A549 treated with CORT108297 at 1 μM for 4 hours (cell line): ENCODE results near the gene DDN. TPM values are rescaled to one million over a fixed set of nuclear protein-coding genes. Genes with fewer than 3 reads are reported as not detected.

ENCODE experiments used
- total RNA-seq: library from RNA; stranded (reverse); fragments of 200-300 nt; extraction: Qiagen RNA extraction; gene quantifications from 5 replicates; pipeline ENCODE4 v1.2.3, GENCODE V29; 2022

DDN gene
- 0.57 to 0.82 TPM (median 0.67 TPM) in 5 replicates for total RNA-seq

GRCh38 chr12:48999371-49000131, at the start of gene DDN:
DDN (minus strand) TSS chr12:48999375; CDS start chr12:48999287, 88 bp downstream.

DNA sequence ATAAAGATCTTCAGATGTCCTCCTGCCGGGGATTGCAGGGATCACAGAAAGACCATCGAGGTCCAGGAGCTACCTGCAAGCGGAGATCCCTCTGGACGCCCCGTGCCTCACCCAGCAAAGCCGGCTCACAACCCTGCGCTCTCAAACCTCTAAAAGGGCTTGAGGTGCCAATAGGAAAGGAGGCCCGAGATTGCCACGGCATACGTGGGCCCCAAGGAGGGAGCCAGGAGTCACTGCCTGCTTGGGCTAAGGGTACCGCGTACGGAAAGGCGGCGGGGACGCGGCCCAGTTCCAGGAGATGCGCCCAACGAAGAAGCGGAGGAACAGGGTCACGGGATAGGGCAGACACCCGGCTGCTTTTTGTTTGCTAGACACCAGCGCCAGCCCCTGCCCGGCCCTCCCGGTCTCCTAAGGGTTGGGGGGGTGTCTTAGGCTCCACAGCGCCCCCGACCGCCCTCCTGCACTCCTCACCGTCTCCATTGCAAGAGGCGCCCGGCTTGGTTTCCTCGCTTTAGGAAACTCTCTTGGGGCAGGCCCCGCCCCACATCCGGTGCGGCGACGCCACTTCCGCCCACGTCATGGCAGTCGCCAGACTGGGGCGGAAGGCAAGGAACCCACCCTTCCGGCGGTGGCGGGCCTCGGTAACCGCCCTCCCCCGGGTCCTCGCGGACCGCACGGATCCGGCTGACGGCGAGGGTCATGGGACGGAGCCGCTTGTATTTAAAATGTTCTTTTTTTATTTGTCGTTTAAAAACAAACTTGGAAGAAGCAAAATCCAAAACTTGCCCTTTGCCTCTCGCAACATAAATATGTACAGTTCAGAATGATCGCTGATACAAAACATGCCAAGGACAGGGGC, 19.3 kb upstream of the DDN start, which contains the start of gene PRKAG1:
TSS of gene PRKAG1 (minus strand) at position 516 of the 859 bp plus-strand sequence. CDS start at position 480, 36 bp downstream.

GRCh38 chr12:48978291-48978740, 20.9 kb downstream of the DDN start, which contains the start of gene WNT1:
WNT1 (plus strand) TSS chr12:48978322; CDS start chr12:48978651, 329 bp downstream.

DNA sequence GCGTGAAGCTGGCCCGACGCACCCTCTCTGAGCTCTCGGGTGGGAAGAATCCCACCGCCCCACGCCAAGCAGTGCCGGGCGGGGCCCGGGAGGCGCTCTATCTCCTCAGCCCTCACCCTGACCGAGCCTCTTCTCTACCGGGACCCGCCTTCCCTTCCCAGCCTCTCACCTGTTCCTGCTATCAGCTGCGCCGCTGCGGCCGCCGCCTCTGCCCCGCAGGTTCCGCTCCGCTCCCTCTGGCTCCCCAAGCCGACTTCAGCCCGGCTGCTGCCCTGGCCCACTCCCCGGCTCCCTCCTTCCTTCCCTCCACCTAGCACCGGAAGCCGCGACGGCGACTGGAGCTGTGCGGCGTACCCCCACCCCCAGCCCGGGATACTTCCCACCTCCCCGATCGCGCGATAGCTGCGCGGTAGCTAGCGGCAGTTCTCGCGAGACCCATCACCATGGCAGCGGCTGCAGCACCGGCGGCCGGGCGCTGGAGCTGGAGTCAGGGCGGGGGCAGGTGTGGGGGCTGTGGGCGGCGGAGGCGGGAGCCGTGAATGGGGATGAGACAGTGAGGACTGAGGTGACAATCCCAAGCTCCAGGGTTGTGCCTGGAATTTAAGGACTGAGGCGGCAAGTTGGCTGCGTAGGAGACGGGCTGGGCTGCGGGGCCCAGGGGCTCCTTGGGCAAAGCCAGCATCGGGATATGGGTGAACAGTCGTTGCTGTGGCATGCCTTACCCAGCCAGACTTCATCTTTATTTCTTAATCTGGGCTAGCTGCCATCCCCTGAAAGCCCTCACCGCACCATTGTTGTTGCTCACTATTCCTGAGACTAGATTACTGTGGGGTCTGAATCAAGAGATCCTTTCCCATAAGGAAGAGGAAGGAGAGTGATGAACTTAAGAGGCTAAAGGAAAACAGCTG, 41.8 kb downstream of the DDN start, which contains the start of gene ARF3:
TSS of gene ARF3 (minus strand) at position 347 of the 908 bp plus-strand sequence. CDS start 16,392 bp downstream, outside the sequence.

Other genes with a start within 250 kb of the DDN start
- gene ADCY6, start 210.3 kb downstream of the DDN start, total RNA-seq: 11.9 to 16.6 TPM (median 16.2 TPM) in 5 replicates
- 30.2 to 46.8 TPM (median 39.7 TPM) in 5 replicates for gene CACNB3, start 180.9 kb downstream of the DDN start, total RNA-seq
- gene DDX23, start 147.2 kb downstream of the DDN start, total RNA-seq: 77.0 to 87.8 TPM (median 85.9 TPM) in 5 replicates
- gene RND1, start 133.5 kb downstream of the DDN start, total RNA-seq: 12.0 to 17.8 TPM (median 14.2 TPM) in 5 replicates
- gene FKBP11, start 73.9 kb downstream of the DDN start, total RNA-seq: 44.0 to 57.4 TPM (median 56.1 TPM) in 5 replicates
- gene ARF3, start 41.9 kb downstream of the DDN start, total RNA-seq: 114 to 156 TPM (median 153 TPM) in 5 replicates
- 1.5 to 2.7 TPM (median 2.5 TPM) in 5 replicates for gene WNT10B, start 27.6 kb downstream of the DDN start, total RNA-seq
- gene WNT1, start 21.1 kb downstream of the DDN start, total RNA-seq: 0.17 TPM in 1 of 5 replicates, not detected in the others
- gene PRKAG1, start 19.4 kb upstream of the DDN start, total RNA-seq: 39.5 to 47.6 TPM (median 41.3 TPM) in 5 replicates
- gene KMT2D, start 61.4 kb upstream of the DDN start, total RNA-seq: 34.1 to 40.1 TPM (median 36.7 TPM) in 5 replicates
- gene RHEBL1, start 70.6 kb upstream of the DDN start, total RNA-seq: 4.3 to 6.2 TPM (median 5.4 TPM) in 5 replicates
- 0.06 TPM in 2 of 5 replicates, not detected in the others for gene DHH, start 95.4 kb upstream of the DDN start, total RNA-seq
- gene LMBR1L, start 111.5 kb upstream of the DDN start, total RNA-seq: 12.5 to 20.7 TPM (median 16.2 TPM) in 5 replicates
- gene TUBA1B, start 132.0 kb upstream of the DDN start, total RNA-seq: 2,254 to 2,528 TPM (median 2,445 TPM) in 5 replicates
- 172 to 224 TPM (median 204 TPM) in 5 replicates for gene TUBA1A, start 189.7 kb upstream of the DDN start, total RNA-seq